GM10266 (cell line): ENCODE measurements around the gene IL31.

Source experiments
- DNase-seq: peaks from one replicate; pipeline ENCODE4 v3.0.0; 2012; ENCODE audit errors: extremely low spot score
- TF ChIP-seq, protein P1 (sequence below): IDR thresholded peaks from 2 replicates; pipeline ENCODE4 v1.5.1; 2012; ENCODE audit warnings: mild to moderate bottlenecking, low read depth; ENCODE audit not compliant: control insufficient read depth, insufficient read depth; ENCODE audit errors: missing control alignments

IL31 gene

DNA sequence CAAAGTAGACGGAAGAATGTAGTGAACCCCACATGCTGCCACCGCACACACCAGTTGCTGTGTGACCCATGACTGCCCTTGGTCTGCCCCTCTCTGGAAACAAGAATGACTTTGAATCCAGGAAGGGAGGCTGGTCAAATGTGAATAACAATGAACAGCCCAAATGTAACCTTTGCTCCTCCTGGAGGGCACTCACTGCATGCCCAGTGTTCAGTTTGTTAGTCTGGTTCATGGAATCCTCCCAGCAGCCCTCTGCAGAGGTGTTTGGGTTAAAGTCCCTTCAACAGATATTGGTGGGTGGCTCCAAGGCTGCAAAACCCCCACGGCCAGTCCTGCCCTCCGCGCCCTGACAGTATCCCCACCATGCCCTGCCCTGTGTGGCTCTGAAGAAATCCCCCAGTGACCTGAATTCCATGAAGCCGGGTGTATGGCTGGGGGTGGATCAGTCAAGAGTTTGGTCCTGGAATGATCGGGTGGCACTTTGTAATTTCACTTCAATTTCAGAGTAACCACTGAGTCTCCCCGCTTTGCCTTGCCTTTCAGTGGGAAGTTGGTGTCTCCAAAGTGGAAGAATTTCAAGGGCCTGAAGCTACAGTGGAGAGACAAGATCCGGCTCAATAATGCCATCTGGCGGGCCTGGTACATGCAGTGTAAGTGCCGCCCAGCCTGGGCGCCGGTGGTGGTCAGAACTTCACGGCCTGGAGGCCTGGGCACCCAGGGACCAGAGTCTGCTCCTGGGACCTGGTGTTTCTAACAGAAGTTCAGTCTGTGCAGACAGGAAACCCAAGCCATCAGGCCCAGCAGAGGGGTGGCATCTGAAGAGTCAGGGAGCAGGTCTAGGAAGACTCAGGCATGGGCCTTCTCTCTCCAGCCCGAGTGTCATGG is 47.1 kb downstream of the IL31 start:
- DNase-seq, result no peak

DNA sequence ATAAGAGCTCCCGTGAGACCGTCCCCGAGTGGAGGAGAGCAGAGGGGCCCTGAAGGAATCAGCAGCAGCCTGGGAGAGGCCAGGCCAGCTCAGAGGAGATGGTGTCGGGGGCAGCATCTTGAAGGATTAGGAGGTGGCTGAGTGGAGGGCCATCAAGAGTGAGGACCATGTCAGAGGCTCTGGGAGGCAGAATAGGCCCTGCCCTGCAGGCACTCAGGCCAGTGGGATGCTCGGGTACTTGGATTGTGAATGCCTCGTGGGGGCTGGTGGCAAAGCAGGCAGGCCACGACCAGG is 47.7 kb downstream of the IL31 start:
- TF ChIP-seq, protein P1, sequence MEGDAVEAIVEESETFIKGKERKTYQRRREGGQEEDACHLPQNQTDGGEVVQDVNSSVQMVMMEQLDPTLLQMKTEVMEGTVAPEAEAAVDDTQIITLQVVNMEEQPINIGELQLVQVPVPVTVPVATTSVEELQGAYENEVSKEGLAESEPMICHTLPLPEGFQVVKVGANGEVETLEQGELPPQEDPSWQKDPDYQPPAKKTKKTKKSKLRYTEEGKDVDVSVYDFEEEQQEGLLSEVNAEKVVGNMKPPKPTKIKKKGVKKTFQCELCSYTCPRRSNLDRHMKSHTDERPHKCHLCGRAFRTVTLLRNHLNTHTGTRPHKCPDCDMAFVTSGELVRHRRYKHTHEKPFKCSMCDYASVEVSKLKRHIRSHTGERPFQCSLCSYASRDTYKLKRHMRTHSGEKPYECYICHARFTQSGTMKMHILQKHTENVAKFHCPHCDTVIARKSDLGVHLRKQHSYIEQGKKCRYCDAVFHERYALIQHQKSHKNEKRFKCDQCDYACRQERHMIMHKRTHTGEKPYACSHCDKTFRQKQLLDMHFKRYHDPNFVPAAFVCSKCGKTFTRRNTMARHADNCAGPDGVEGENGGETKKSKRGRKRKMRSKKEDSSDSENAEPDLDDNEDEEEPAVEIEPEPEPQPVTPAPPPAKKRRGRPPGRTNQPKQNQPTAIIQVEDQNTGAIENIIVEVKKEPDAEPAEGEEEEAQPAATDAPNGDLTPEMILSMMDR, result no peak
- DNase-seq, result no peak

More for the DNA sequence above, 47.1 kb downstream of the IL31 start:
- TF ChIP-seq, protein P1, result no peak

DNA sequence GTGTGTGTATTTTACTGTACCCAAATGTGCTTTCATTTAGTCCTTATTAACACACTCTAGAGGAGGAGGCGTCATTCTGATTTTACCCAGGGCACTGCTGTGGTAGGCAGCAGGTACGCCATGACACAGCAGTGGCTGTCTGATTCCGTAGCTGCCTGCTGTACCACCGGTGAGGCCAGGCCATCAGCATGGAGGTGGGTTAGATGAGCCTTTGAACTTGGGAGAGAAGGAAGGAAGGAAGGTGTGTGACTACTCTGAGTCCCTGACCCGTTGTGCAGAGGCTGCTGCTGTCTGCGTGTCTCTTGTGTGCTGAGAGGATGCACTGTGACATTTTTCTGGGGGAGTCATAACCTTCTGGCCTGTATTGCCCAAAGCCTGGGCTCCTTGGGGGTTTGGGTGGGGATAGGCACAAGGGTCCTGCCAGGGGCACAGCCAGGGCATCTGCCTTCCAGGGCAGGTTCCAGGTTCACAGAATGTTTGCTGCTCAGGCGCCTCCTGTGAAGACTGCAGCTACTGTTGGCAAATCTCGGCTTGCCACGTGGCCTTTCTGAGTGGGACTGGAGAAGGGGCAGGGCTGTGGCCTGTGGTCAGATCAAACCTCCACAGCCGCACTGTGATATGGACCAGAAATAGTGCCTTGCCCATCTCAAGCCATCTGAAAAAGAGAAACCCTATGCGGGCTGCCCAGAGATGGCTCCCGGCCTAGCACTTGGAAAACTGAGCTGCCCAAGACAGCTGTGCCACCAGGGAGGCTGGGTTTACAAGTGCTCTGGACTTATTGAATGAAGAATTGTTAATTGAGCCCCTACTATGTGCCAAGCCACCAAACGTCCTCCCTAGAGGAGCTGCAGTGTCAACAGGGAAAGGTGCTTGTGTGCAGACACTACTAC is 48.3 kb downstream of the IL31 start:
- TF ChIP-seq, protein P1, result no peak
- DNase-seq, result no peak

DNA sequence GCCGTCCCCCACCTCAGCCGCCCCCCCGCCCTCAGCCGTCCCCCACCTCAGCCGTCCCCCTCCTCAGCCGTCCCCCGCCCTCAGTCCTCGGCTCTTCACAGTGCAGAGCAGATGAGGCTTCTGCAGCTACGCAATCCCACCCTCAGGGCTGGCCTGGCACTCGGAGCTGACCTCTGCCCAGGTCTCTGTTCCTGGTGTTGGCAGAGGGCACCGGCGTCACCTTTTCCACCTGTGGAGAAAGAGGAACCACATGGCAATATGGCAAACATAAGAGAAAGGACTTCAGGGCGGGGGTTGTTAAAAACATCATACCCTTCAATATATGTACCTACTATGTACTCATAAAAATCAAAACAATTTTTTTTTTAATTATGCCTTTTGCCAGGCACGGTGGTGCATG is 49.7 kb downstream of the IL31 start:
- no peak for DNase-seq
- TF ChIP-seq, protein P1, result no peak

DNA sequence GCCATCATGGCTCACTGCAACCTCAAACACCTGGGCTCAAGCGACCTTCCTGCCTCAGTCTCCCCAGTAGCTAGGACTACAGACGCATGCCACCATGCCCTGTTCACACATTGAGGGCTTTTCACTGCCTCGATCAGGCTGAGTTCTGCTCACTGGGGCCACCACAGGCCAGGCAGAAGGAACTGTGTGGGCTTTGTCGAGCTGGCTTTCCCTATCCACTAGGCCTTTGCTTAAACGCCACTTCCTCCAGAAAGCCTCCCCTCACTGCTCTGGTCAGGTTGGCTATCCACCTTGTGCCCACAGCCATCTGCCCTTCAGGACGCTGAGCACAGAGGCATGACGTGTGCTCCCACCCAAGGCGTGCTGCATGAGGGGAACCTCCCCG is 50.3 kb downstream of the IL31 start:
- no peak for DNase-seq
- TF ChIP-seq, protein P1, result no peak

DNA sequence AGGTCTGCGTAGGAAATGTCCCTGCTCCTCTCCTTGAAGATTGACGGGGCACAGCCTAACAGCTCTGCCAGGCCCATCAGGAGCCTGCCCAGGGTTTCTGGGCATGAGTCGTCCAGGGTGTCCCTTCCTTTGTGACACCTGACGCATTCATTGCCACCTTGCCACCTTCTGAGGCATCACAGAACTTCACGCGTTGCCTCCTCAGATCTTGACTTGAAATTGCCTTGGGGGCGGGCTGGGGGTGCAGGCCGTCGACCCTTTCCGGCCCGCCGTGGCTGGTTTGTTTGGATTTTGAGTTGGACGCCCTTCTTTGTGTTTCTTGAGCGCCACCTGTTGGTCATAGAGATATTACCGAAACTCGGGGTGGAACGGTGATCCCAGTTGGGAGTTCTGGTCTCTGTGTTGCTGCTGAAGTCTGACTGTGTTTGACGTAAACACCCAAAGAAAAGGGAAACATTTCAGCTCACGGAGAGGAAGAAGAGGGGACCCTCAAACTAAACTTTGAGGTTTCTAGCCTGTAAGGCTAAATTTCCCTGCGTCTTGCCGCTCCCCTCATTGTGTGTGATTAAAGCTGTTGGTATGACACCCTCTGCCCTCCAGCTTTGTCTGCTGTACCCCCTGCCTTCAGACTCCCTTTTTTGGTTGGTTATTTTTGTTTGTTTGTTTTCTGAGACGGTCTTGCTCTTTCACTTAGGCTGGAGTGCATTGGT is 50.8 kb downstream of the IL31 start:
- DNase-seq, result peak; percentile 81
- TF ChIP-seq, protein P1, result peak; percentile 82
